ENCODE data around the gene PGGHG.

DNA sequence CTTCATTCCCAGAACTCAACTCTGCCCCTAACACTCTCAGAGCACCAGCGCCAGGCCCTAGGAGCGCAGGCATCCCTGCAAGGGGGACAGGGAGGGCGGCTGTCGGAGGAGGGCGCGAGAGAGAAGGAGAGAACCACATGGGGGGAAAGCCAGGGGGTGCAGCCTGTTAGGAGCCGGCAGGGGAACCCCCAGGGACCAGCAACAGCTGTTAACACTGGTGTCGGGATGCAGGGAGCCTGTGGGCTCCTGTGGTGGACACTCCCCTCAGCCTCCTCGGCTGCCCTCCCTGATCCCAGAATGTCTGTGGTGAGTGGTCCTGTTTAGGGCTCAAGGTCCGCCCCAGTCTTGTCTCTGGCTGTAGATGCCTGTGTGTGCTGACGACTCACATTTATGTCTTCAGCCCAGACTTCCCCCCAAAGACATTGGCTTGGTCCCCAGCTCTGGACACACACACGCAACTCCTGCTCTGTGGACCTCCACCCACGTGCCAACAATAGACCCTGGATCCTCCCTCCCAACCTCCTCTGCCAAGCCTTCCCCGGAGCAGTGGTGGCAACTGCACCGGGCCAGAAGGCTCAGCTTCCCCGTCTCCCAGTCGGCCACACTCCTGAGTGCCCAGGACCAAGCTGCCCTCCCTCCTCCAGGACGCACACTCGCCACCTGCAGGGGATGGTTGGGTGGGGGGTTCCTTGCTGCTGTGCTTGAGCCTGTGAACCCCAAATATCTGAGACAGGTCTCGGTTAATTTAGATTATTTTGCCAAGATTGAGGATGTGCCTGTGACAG, 11.2 kb downstream of the PGGHG start:
- no peak for TF ChIP-seq REST (IDR thresholded peaks at IDR 0.05; ENCODE audit: low read depth)
- TF ChIP-seq NFIC (IDR thresholded peaks at IDR 0.05), result no peak
- TF ChIP-seq YY1 (IDR thresholded peaks at IDR 0.05; ENCODE audit: low read depth), result no peak
- TF ChIP-seq EGR1 (IDR thresholded peaks at IDR 0.05), result no peak
- TF ChIP-seq CREB1 (IDR thresholded peaks at IDR 0.05; ENCODE audit: low read depth), result no peak
- no peak for TF ChIP-seq FOXM1 (IDR thresholded peaks at IDR 0.05; ENCODE audit: borderline replicate concordance, low read depth)
- TF ChIP-seq TAF1 (IDR thresholded peaks at IDR 0.05; ENCODE audit: low read depth), result no peak
- no peak for TF ChIP-seq CEBPB (IDR thresholded peaks at IDR 0.05)
- TF ChIP-seq, protein P1, sequence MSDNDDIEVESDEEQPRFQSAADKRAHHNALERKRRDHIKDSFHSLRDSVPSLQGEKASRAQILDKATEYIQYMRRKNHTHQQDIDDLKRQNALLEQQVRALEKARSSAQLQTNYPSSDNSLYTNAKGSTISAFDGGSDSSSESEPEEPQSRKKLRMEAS (IDR thresholded peaks at IDR 0.05), result no peak
- TF ChIP-seq EP300 (IDR thresholded peaks at IDR 0.05; ENCODE audit: borderline replicate concordance), result no peak
- no peak for TF ChIP-seq ZBTB7A (IDR thresholded peaks at IDR 0.05; ENCODE audit: low read depth)
- TF ChIP-seq TCF12 (IDR thresholded peaks at IDR 0.05; ENCODE audit: low read depth), result no peak
- TF ChIP-seq RAD21 (IDR thresholded peaks at IDR 0.05; ENCODE audit: low read depth), result no peak
